HepG2 (cell line): ENCODE data around the gene SRPRB. TPM values are rescaled to one million over a fixed set of nuclear protein-coding genes. Genes with fewer than 3 reads are reported as not detected.

ENCODE experiments used
- ATAC-seq: fragments of 200-7000 bp; cut with Tn5 transposase; 3 replicates; pipeline ENCODE4 v1.9.1; 2020; ENCODE audit warnings: mild to moderate bottlenecking, moderate library complexity
- BruUV-seq: library from RNA; stranded (reverse); fragments of 400-500 nt; replicated peaks from 2 replicates; lab custom pipeline; 2021; lab: Mats Ljungman, UMichigan
- CTCF ChIA-PET: fragments of 300-600 bp; formaldehyde crosslinking; extraction: SDS; loops from one replicate; lab custom pipeline; 2021; ENCODE audit warnings: low total read pairs, inconsistent platforms, low intra/inter-chr PET ratio; lab: Yijun Ruan, JAX
- POLR2A ChIA-PET: fragments of 350-600 bp; sonication (Branson Sonifier 250); formaldehyde crosslinking; loops from one replicate; lab custom pipeline; 2020; ENCODE audit warnings: antibody characterized with exemption, inconsistent platforms; lab: Yijun Ruan, JAX
- DNase-seq: peaks from one replicate; pipeline ENCODE4 v3.0.0-alpha.2; 2015; ENCODE audit warnings: low spot score
- FAIRE-seq: peaks from 3 replicates; lab custom pipeline; 2011; peaks lifted over from hg19 to GRCh38; lab: Jason Lieb, UNC
- H2AFZ ChIP-seq: one replicate; pipeline ENCODE4 v1.6.1; 2011; ENCODE audit warnings: low read length, inconsistent platforms
- H3K27ac ChIP-seq: fragments of 300-600 bp; 3 replicates; pipeline ENCODE4 v1.8.0; 2011; ENCODE audit warnings: mixed run types, mild to moderate bottlenecking, mixed read lengths, low read length, inconsistent platforms; ENCODE audit not compliant: insufficient read depth; ENCODE audit errors: extremely low read length
- H3K27me3 ChIP-seq, 2 experiments: fragments of 200-600 bp in 1 of 2; 2 replicates in 1 of 2; 3 replicates in 1 of 2; pipeline versions ENCODE4 v1.6.0 to v1.8.0; 2011; ENCODE audit warnings: low read length in 2 of 2, mild to moderate bottlenecking in 2 of 2, moderate library complexity in 2 of 2, inconsistent platforms in 1 of 2; ENCODE audit not compliant: insufficient read depth in 2 of 2, control insufficient read depth in 1 of 2
- H3K36me3 ChIP-seq, 2 experiments: fragments of 200-600 bp in 1 of 2; replicated peaks in 1 of 2; 2 replicates in 1 of 2; 3 replicates in 1 of 2; pipeline versions ENCODE4 v1.5.1 to v1.8.0; 2011; ENCODE audit warnings: low read length in 2 of 2, inconsistent platforms in 1 of 2; ENCODE audit not compliant: insufficient read depth in 2 of 2, control insufficient read depth in 1 of 2
- H3K4me1 ChIP-seq: 2 replicates; pipeline ENCODE4 v1.5.1; 2012; ENCODE audit warnings: low read length, inconsistent platforms; ENCODE audit not compliant: insufficient read depth
- H3K4me2 ChIP-seq: 2 replicates; pipeline ENCODE4 v1.6.0; 2011; ENCODE audit warnings: low read depth, low read length, inconsistent platforms
- H3K4me3 ChIP-seq, 3 experiments: fragments of 200-600 bp in 1 of 3; sonication (generic), shearing (Covaris generic) in 1 of 3; replicated peaks in 1 of 3; 2 replicates each; pipeline ENCODE4 v1.5.1; 2011 to 2016; ENCODE audit warnings: low read length in 3 of 3, inconsistent platforms in 2 of 3, low read depth in 2 of 3, mild to moderate bottlenecking in 2 of 3, control low read depth in 1 of 3, mixed read lengths in 1 of 3; ENCODE audit not compliant: insufficient read depth in 1 of 3
- H3K79me2 ChIP-seq: one replicate; pipeline ENCODE4 v1.6.1; 2011; ENCODE audit warnings: low read length, inconsistent platforms; ENCODE audit not compliant: insufficient read depth
- H3K9ac ChIP-seq: 2 replicates; pipeline ENCODE4 v1.6.0; 2011; ENCODE audit warnings: mild to moderate bottlenecking, low read depth, low read length, inconsistent platforms; ENCODE audit not compliant: insufficient read depth
- H3K9me3 ChIP-seq: 2 replicates; pipeline ENCODE4 v1.5.1; 2012; ENCODE audit warnings: mild to moderate bottlenecking, low read length
- H4K20me1 ChIP-seq: 2 replicates; pipeline ENCODE4 v1.6.0; 2011; ENCODE audit warnings: inconsistent platforms, mild to moderate bottlenecking, low read length, moderate library complexity; ENCODE audit not compliant: insufficient read depth
- AFF4 ChIP-seq: sonication (generic); formaldehyde crosslinking; IDR thresholded peaks from 2 replicates; pipeline ENCODE4 v1.4.0; 2020; ENCODE audit warnings: missing genetic modification reagents
- AGO2 ChIP-seq: fragments of 200-400 bp; formaldehyde crosslinking; optimal IDR thresholded peaks from 2 replicates; pipeline ENCODE3; 2017; ENCODE audit warnings: mild to moderate bottlenecking, low read depth, low read length, moderate library complexity
- KLF16 ChIP-seq, 2 experiments: sonication (generic) in 1 of 2; formaldehyde crosslinking in 1 of 2; IDR thresholded peaks; 2 replicates each; pipeline versions ENCODE4 v1.6.1 to v1.8.0; 2016 to 2023; ENCODE audit warnings: missing genetic modification reagents in 2 of 2, missing compliant biosample characterization in 1 of 2
- NR3C1 ChIP-seq: sonication (generic); formaldehyde crosslinking; IDR thresholded peaks from 2 replicates; pipeline ENCODE4 v1.4.0; 2020; ENCODE audit warnings: missing genetic modification reagents
- PHF5A ChIP-seq: IDR thresholded peaks from one replicate; pipeline ENCODE4 v1.6.1; 2018; ENCODE audit warnings: low read depth, missing genetic modification reagents; ENCODE audit not compliant: unreplicated experiment
- POLR2AphosphoS2 ChIP-seq: IDR thresholded peaks from 2 replicates; pipeline ENCODE4 v1.6.1; 2011; ENCODE audit warnings: low read depth, low read length, improper control_type of control experiment
- POLR2AphosphoS5 ChIP-seq: IDR thresholded peaks from 2 replicates; pipeline ENCODE4 v1.6.1; 2012; ENCODE audit warnings: low read depth, low read length
- SIX4 ChIP-seq: sonication (generic); formaldehyde crosslinking; IDR thresholded peaks from 2 replicates; pipeline ENCODE4 v1.4.0; 2020; ENCODE audit warnings: missing genetic modification reagents
- SPEN ChIP-seq: sonication (generic); formaldehyde crosslinking; IDR thresholded peaks from 2 replicates; pipeline ENCODE4 v1.5.1; 2020; ENCODE audit warnings: low read depth, mild to moderate bottlenecking, missing genetic modification reagents
- TBP ChIP-seq: sonication (generic); formaldehyde crosslinking; IDR thresholded peaks from 2 replicates; pipeline ENCODE4 v1.5.0; 2020; ENCODE audit warnings: missing genetic modification reagents
- TOE1 ChIP-seq: sonication (generic); formaldehyde crosslinking; IDR thresholded peaks from 2 replicates; pipeline ENCODE4 v1.4.0; 2020; ENCODE audit warnings: mild to moderate bottlenecking, missing genetic modification reagents
- ZBTB3 ChIP-seq: sonication (generic); formaldehyde crosslinking; IDR thresholded peaks from 2 replicates; pipeline ENCODE4 v1.4.0; 2020; ENCODE audit warnings: low read depth, mild to moderate bottlenecking, moderate library complexity, missing genetic modification reagents, borderline replicate concordance
- ZMAT5 ChIP-seq: sonication (generic); formaldehyde crosslinking; IDR thresholded peaks from 2 replicates; pipeline ENCODE4 v1.5.0; 2020; ENCODE audit warnings: mild to moderate bottlenecking, low read depth, missing genetic modification reagents, borderline replicate concordance
- ZNF256 ChIP-seq: sonication (generic); formaldehyde crosslinking; conservative IDR thresholded peaks from 2 replicates; pipeline ENCODE4 v1.4.0; 2020; ENCODE audit warnings: missing genetic modification reagents
- ZNF362 ChIP-seq: sonication (generic); formaldehyde crosslinking; IDR thresholded peaks from 2 replicates; pipeline ENCODE4 v1.4.0; 2020; ENCODE audit warnings: missing genetic modification reagents, mild to moderate bottlenecking, borderline replicate concordance
- ZNF616 ChIP-seq: sonication (generic); formaldehyde crosslinking; IDR thresholded peaks from 2 replicates; pipeline ENCODE4 v1.5.0; 2020; ENCODE audit warnings: low read depth, mild to moderate bottlenecking, missing genetic modification reagents
- ZNF780A ChIP-seq: sonication (generic); formaldehyde crosslinking; IDR thresholded peaks from 2 replicates; pipeline ENCODE4 v1.8.0; 2022; ENCODE audit warnings: mild to moderate bottlenecking, missing genetic modification reagents, moderate library complexity
- WGBS: methylation state at CpG from one replicate; pipeline ENCODE4 v1.1.6; 2017; ENCODE audit warnings: low lambda C conversion rate; 5-methylcytosine and 5-hydroxymethylcytosine counted together
- in situ Hi-C: cut with HindIII; loops from 2 replicates; pipeline ENCODE4 v1.10.0; 2017; ENCODE audit warnings: low pct_unique_long_range_greater_than_20kb; ENCODE audit not compliant: extremely low pct_ligation_motif_present
- intact Hi-C: fragments of 100-400 bp; cut with micrococcal nuclease; formaldehyde crosslinking; loops from one replicate; pipeline ENCODE4 v1.10.0; 2022; ENCODE audit not compliant: unreplicated experiment
- polyA plus RNA-seq, 8 experiments: library from polyadenylated mRNA; depleted of rRNA in 3 of 8; stranded (reverse) in 7 of 8; unstranded in 1 of 8; fragments of >200 nt; fragmentation: Illumina TruSeq in 4 of 8; extraction: Trizol in 4 of 8; gene quantifications; 2 replicates each; pipeline versions ENCODE4 v1.2.1 to v1.2.3, GENCODE V29; 2011 to 2016; ENCODE audit warnings: low read depth in 4 of 8, missing spikeins in 1 of 8, mixed read lengths in 1 of 8; ENCODE audit not compliant: insufficient read depth in 1 of 8
- total RNA-seq, 5 experiments: library from RNA; depleted of rRNA; stranded (reverse); fragments of >200 nt; fragmentation: Illumina TruSeq; extraction: Trizol; gene quantifications; 2 replicates each; pipeline ENCODE4 v1.2.3, GENCODE V29; 2016; ENCODE audit warnings: low read depth in 1 of 5

Gene SRPRB
- total and polyA plus RNA-seq, 2 of the 13 experiments (the other 11 are each of a cell fraction or from before 2014, with no cell fraction given), result 41.0 to 111 TPM

GRCh38 chr3:133779626-133780203 lies 25.9 kb upstream of the SRPRB start:
- ChIA-PET CTCF (no interaction called here), POLR2A (interaction anchor here (1.1 to 1.7 kb wide), 2 partner anchors 76 to 116 kb away, joined by 3 read pairs; no protein-coding TSS in a partner anchor)
- ATAC-seq (peak; percentile 25), FAIRE-seq (no peak), DNase-seq (no peak)
- intact Hi-C loops (no loop called here), in situ Hi-C loops (no loop called here)
- H3K36me3 ChIP-seq, result peaks cover 24 to 36% of the 10 kb centered on the region in 2 experiments
- no peaks in the 10 kb centered on the region for H3K4me1 ChIP-seq
- WGBS, result 53% methylated on average over 4 of the region's 4 CpGs
- no peaks in the 10 kb centered on the region for H3K27me3 ChIP-seq
- BruUV-seq, result no TSS peak
- H4K20me1 ChIP-seq, result peaks cover 30% of the 10 kb centered on the region
- H3K79me2 ChIP-seq, result no peaks in the 10 kb centered on the region
- H3K4me3 ChIP-seq, result no peak overlapping the region
- no peaks in the 10 kb centered on the region for H3K9me3 ChIP-seq
- H2AFZ ChIP-seq, result no peak overlapping the region
- H3K4me2 ChIP-seq, result no peak overlapping the region
- no peak overlapping the region for H3K9ac ChIP-seq
- H3K27ac ChIP-seq, result no peak overlapping the region
- TF ChIP-seq POLR2AphosphoS2 (no peak; the same call in none of the 2 replicates), AFF4 (no peak), TBP (no peak), POLR2AphosphoS5 (peak; percentile 73), KLF16 (CRISPR knock-in tag; IDR thresholded peaks at IDR 0.05) (no peak), NR3C1 (CRISPR knock-in tag) (no peak), ZNF256 (CRISPR knock-in tag) (no peak), SPEN (CRISPR knock-in tag) (no peak), ZNF362 (CRISPR knock-in tag) (no peak), ZBTB3 (CRISPR knock-in tag) (no peak), ZMAT5 (CRISPR knock-in tag) (no peak), ZNF780A (CRISPR knock-in tag) (no peak), ZNF616 (no peak), TOE1 (CRISPR knock-in tag) (no peak), AGO2 (peak; percentile 41), PHF5A (CRISPR knock-in tag) (peak; percentile 23), SIX4 (CRISPR knock-in tag) (no peak)
